Natural killer cell treated with Interleukin-12 subunit alpha and Interleukin-12 subunit beta and Interleukin-15 and Interleukin-18, amount 100 ng/mL, for 72 hours (primary cell): ENCODE measurements around the gene LGALS3. TPM values are rescaled to one million over a fixed set of nuclear protein-coding genes. Genes with fewer than 3 reads are reported as not detected.

Experiments used
- ATAC-seq, 2 donors: fragments of 150-1000 bp; cut with Tn5 transposase in 1 of 2; sonication (Bioruptor Pico), chemical (Tn5 transposase) in 1 of 2; 2 replicates each; pipeline ENCODE4 v1.10.0; 2021
- DNase-seq: peaks from one replicate; pipeline ENCODE4 v3.0.0; 2022; ENCODE audit warnings: low spot score
- H3K27ac Mint-ChIP-seq, 2 donors: 1 replicate in 1 of 2; 2 replicates in 1 of 2; pipeline ENCODE4 v1.8.0; 2022; ENCODE audit warnings: mixed read lengths in 2 of 2, mild to moderate bottlenecking in 1 of 2, moderate library complexity in 1 of 2
- H3K27me3 Mint-ChIP-seq, 2 donors: 1 replicate in 1 of 2; 2 replicates in 1 of 2; pipeline ENCODE4 v1.8.0; 2022; ENCODE audit warnings: mixed read lengths in 2 of 2
- H3K36me3 Mint-ChIP-seq: one replicate; pipeline ENCODE4 v1.8.0; 2022; ENCODE audit warnings: mixed read lengths
- H3K4me1 Mint-ChIP-seq, 2 donors: 1 replicate in 1 of 2; 2 replicates in 1 of 2; pipeline ENCODE4 v1.8.0; 2022; ENCODE audit warnings: low read depth in 2 of 2, mixed read lengths in 2 of 2, mild to moderate bottlenecking in 1 of 2
- H3K4me3 Mint-ChIP-seq: one replicate; pipeline ENCODE4 v1.8.0; 2022; ENCODE audit warnings: mixed read lengths
- H3K9me3 Mint-ChIP-seq: 2 replicates; pipeline ENCODE4 v1.8.0; 2022; ENCODE audit warnings: mixed read lengths
- total RNA-seq, 2 donors: library from RNA; stranded (reverse); gene quantifications; one replicate each; pipeline ENCODE4 v1.2.3, GENCODE V29; 2022

LGALS3 gene
- total RNA-seq, 2 donors from 2014 or later = 161 to 224 TPM

- Mint-ChIP-seq H3K27ac (peak overlapping the region; percentile 90 to 93), H3K4me1 (peaks cover 64 to 75% of the 10 kb centered on the region in 2 donors), H3K36me3 (peaks cover 17% of the 10 kb centered on the region), H3K27me3 (no peaks in the 10 kb centered on the region), H3K4me3 (peak overlapping the region; percentile 97), H3K9me3 (no peaks in the 10 kb centered on the region)
- ATAC-seq = peak; percentile 87 to 93
- DNase-seq = peak; percentile 96
Observed at GRCh38 chr14:55129428-55130195, 560 bp downstream of the LGALS3 start.

- Mint-ChIP-seq H3K4me3 (peak overlapping the region; percentile 97), H3K27me3 (no peaks in the 10 kb centered on the region), H3K9me3 (no peaks in the 10 kb centered on the region), H3K27ac (peak overlapping the region; percentile 90 to 93), H3K36me3 (peaks cover 17% of the 10 kb centered on the region), H3K4me1 (peaks cover 61 to 70% of the 10 kb centered on the region in 2 donors)
- no peak for DNase-seq
- no peak for ATAC-seq
Observed at GRCh38 chr14:55130196-55130550, 1.1 kb downstream of the LGALS3 start.

GRCh38 chr14:55131370-55132137 lies 2.5 kb downstream of the LGALS3 start:
- peaks cover 52 to 60% of the 10 kb centered on the region in 2 donors for H3K4me1 Mint-ChIP-seq
- peak overlapping the region; percentile 90 to 93 for H3K27ac Mint-ChIP-seq
- no peaks in the 10 kb centered on the region for H3K9me3 Mint-ChIP-seq
- H3K36me3 Mint-ChIP-seq = peaks cover 19% of the 10 kb centered on the region
- DNase-seq (no peak), ATAC-seq (peak in 1 of 2 donors; percentile 41)
- H3K4me3 Mint-ChIP-seq = peak overlapping the region; percentile 97
- no peaks in the 10 kb centered on the region for H3K27me3 Mint-ChIP-seq

GRCh38 chr14:55133416-55133815 lies 4.4 kb downstream of the LGALS3 start:
- Mint-ChIP-seq H3K4me3 (peak overlapping the region; percentile 97), H3K4me1 (peaks cover 48 to 57% of the 10 kb centered on the region in 2 donors), H3K27ac (peak overlapping the region; percentile 37 to 93), H3K9me3 (no peaks in the 10 kb centered on the region), H3K36me3 (peaks cover 27% of the 10 kb centered on the region), H3K27me3 (no peaks in the 10 kb centered on the region)
- DNase-seq (no peak), ATAC-seq (no peak)

GRCh38 chr14:55136241-55136640 lies 7.2 kb downstream of the LGALS3 start:
- Mint-ChIP-seq H3K4me1 (peaks cover 46 to 60% of the 10 kb centered on the region in 2 donors), H3K4me3 (no peak overlapping the region), H3K27ac (no peak overlapping the region), H3K27me3 (no peaks in the 10 kb centered on the region), H3K36me3 (peaks cover 44% of the 10 kb centered on the region), H3K9me3 (no peaks in the 10 kb centered on the region)
- ATAC-seq (no peak), DNase-seq (no peak)

GRCh38 chr14:55136885-55137786 lies 8.1 kb downstream of the LGALS3 start:
- ATAC-seq (no peak), DNase-seq (no peak)
- Mint-ChIP-seq H3K9me3 (no peaks in the 10 kb centered on the region), H3K4me1 (peaks cover 38 to 60% of the 10 kb centered on the region in 2 donors), H3K27ac (peak overlapping the region in 1 of 2 donors; percentile 7), H3K36me3 (peaks cover 46% of the 10 kb centered on the region), H3K4me3 (no peak overlapping the region), H3K27me3 (no peaks in the 10 kb centered on the region)

- Mint-ChIP-seq H3K27me3 (no peaks in the 10 kb centered on the region), H3K27ac (no peak overlapping the region), H3K4me3 (no peak overlapping the region), H3K4me1 (peaks cover 38 to 56% of the 10 kb centered on the region in 2 donors), H3K9me3 (no peaks in the 10 kb centered on the region), H3K36me3 (peaks cover 53% of the 10 kb centered on the region)
- DNase-seq (no peak), ATAC-seq (no peak)
Observed at GRCh38 chr14:55138091-55138490, 9.0 kb downstream of the LGALS3 start.

- Mint-ChIP-seq H3K9me3 (no peaks in the 10 kb centered on the region), H3K36me3 (peaks cover 55% of the 10 kb centered on the region)
Observed at GRCh38 chr14:55139141-55139540, 10.1 kb downstream of the LGALS3 start.

GRCh38 chr14:55139696-55140509 lies 10.9 kb downstream of the LGALS3 start:
- ATAC-seq (no peak), DNase-seq (no peak)
- peaks cover 28 to 51% of the 10 kb centered on the region in 2 donors for H3K4me1 Mint-ChIP-seq
- no peaks in the 10 kb centered on the region for H3K9me3 Mint-ChIP-seq
- no peaks in the 10 kb centered on the region for H3K27me3 Mint-ChIP-seq
- no peak overlapping the region for H3K4me3 Mint-ChIP-seq
- peak overlapping the region in 1 of 2 donors; percentile 27 for H3K27ac Mint-ChIP-seq
- peaks cover 59% of the 10 kb centered on the region for H3K36me3 Mint-ChIP-seq

More at GRCh38 chr14:55139141-55139540, 10.1 kb downstream of the LGALS3 start:
- Mint-ChIP-seq H3K4me3 (peak overlapping the region; percentile 13), H3K27ac (peak overlapping the region; percentile 27 to 67), H3K27me3 (no peaks in the 10 kb centered on the region), H3K4me1 (peaks cover 32 to 56% of the 10 kb centered on the region in 2 donors)
- DNase-seq (no peak), ATAC-seq (no peak)

GRCh38 chr14:55141825-55142224 lies 12.8 kb downstream of the LGALS3 start:
- DNase-seq (no peak), ATAC-seq (no peak)
- peaks cover 23 to 45% of the 10 kb centered on the region in 2 donors for H3K4me1 Mint-ChIP-seq
- no peak overlapping the region for H3K4me3 Mint-ChIP-seq
- H3K9me3 Mint-ChIP-seq = no peaks in the 10 kb centered on the region
- H3K27me3 Mint-ChIP-seq = no peaks in the 10 kb centered on the region
- H3K27ac Mint-ChIP-seq = peak overlapping the region in 1 of 2 donors; percentile 86
- H3K36me3 Mint-ChIP-seq = peaks cover 63% of the 10 kb centered on the region

- ATAC-seq = no peak
- Mint-ChIP-seq H3K27me3 (no peaks in the 10 kb centered on the region), H3K9me3 (no peaks in the 10 kb centered on the region), H3K4me3 (no peak overlapping the region), H3K36me3 (peaks cover 64% of the 10 kb centered on the region), H3K27ac (peak overlapping the region; percentile 53 to 86), H3K4me1 (peaks cover 23 to 40% of the 10 kb centered on the region in 2 donors)
- DNase-seq = no peak
Observed at GRCh38 chr14:55142466-55142865, 13.4 kb downstream of the LGALS3 start.

- Mint-ChIP-seq H3K4me1 (peaks cover 8 to 20% of the 10 kb centered on the region in 2 donors), H3K27ac (peak overlapping the region in 1 of 2 donors; percentile 86), H3K4me3 (no peak overlapping the region), H3K27me3 (no peaks in the 10 kb centered on the region), H3K36me3 (peaks cover 39% of the 10 kb centered on the region), H3K9me3 (no peaks in the 10 kb centered on the region)
- ATAC-seq (no peak), DNase-seq (no peak)
Observed at GRCh38 chr14:55146425-55146824, 17.4 kb downstream of the LGALS3 start.

- Mint-ChIP-seq H3K4me1 (peaks cover 2 to 6% of the 10 kb centered on the region in 2 donors), H3K9me3 (no peaks in the 10 kb centered on the region), H3K4me3 (no peak overlapping the region), H3K36me3 (peaks cover 8% of the 10 kb centered on the region), H3K27me3 (no peaks in the 10 kb centered on the region), H3K27ac (no peak overlapping the region)
- ATAC-seq = no peak
- no peak for DNase-seq
Observed at GRCh38 chr14:55151601-55152000, 22.5 kb downstream of the LGALS3 start.
